PFSK-1 (cell line): ENCODE results near the gene AQP10.

ENCODE experiments used
- FOXP2 ChIP-seq: optimal IDR thresholded peaks from 2 replicates; pipeline ENCODE3; 2011; ENCODE audit warnings: borderline replicate concordance, control low read depth, inconsistent platforms; ENCODE audit not compliant: insufficient read depth; ENCODE audit errors: extremely low read length, extremely low read depth
- POLR2AphosphoS5 ChIP-seq: IDR thresholded peaks from 2 replicates; pipeline ENCODE4 v1.6.1; 2012; ENCODE audit warnings: low read depth, mild to moderate bottlenecking, control low read depth, low read length, moderate library complexity
- REST ChIP-seq, 2 experiments: IDR thresholded peaks; 2 replicates each; pipeline versions ENCODE4 v1.6.1 to v1.8.0; 2011 to 2012; ENCODE audit warnings: low read depth in 2 of 2, low read length in 2 of 2, control low read depth in 1 of 2, inconsistent platforms in 1 of 2, mild to moderate bottlenecking in 1 of 2, moderate library complexity in 1 of 2; ENCODE audit not compliant: insufficient read depth in 1 of 2
- SIN3A ChIP-seq: IDR thresholded peaks from 2 replicates; pipeline ENCODE4 v1.6.1; 2012; ENCODE audit warnings: mild to moderate bottlenecking, low read length, moderate library complexity, borderline replicate concordance; ENCODE audit not compliant: insufficient read depth
- TAF1 ChIP-seq: IDR thresholded peaks from 2 replicates; pipeline ENCODE4 v1.6.1; 2012; ENCODE audit warnings: low read length, control low read depth, borderline replicate concordance; ENCODE audit not compliant: insufficient read depth

The AQP10 gene

GRCh38 chr1:154304664-154305337, 16.1 kb upstream of the AQP10 start:
- TF ChIP-seq FOXP2, result no peak
- TF ChIP-seq SIN3A, result no peak
- TF ChIP-seq POLR2AphosphoS5, result no peak
- no peak for TF ChIP-seq REST (IDR thresholded peaks at IDR 0.05; ENCODE audit: insufficient read depth in 1 of 2, low read depth in 2 of 2, low read length in 2 of 2)
- TF ChIP-seq TAF1, result no peak

- no peak for TF ChIP-seq FOXP2
- no peak for TF ChIP-seq TAF1
- TF ChIP-seq REST (IDR thresholded peaks at IDR 0.05; ENCODE audit: insufficient read depth in 1 of 2, low read depth in 2 of 2, low read length in 2 of 2), result no peak
- TF ChIP-seq POLR2AphosphoS5, result no peak
- no peak for TF ChIP-seq SIN3A
Observed at GRCh38 chr1:154306151-154306550, 14.7 kb upstream of the AQP10 start.

- TF ChIP-seq POLR2AphosphoS5, result no peak
- TF ChIP-seq REST (IDR thresholded peaks at IDR 0.05; ENCODE audit: insufficient read depth in 1 of 2, low read depth in 2 of 2, low read length in 2 of 2), result no peak
- TF ChIP-seq SIN3A, result no peak
- no peak for TF ChIP-seq TAF1
- TF ChIP-seq FOXP2, result no peak
Observed at GRCh38 chr1:154313066-154313356, 7.9 kb upstream of the AQP10 start.

- TF ChIP-seq REST (IDR thresholded peaks at IDR 0.05; ENCODE audit: insufficient read depth in 1 of 2, low read depth in 2 of 2, low read length in 2 of 2) (no peak), POLR2AphosphoS5 (no peak), TAF1 (no peak), FOXP2 (no peak), SIN3A (no peak)
Observed at GRCh38 chr1:154316704-154317103, 4.2 kb upstream of the AQP10 start.
